HG03521 (cell line): ENCODE measurements around the gene CERT1.

ENCODE experiments used
- ATAC-seq: cut with Tn5 transposase; IDR thresholded peaks from one replicate; pipeline ENCODE4 v1.9.1; 2021; ENCODE audit warnings: mild to moderate bottlenecking, moderate library complexity; ENCODE audit not compliant: unreplicated experiment

CERT1 gene

DNA sequence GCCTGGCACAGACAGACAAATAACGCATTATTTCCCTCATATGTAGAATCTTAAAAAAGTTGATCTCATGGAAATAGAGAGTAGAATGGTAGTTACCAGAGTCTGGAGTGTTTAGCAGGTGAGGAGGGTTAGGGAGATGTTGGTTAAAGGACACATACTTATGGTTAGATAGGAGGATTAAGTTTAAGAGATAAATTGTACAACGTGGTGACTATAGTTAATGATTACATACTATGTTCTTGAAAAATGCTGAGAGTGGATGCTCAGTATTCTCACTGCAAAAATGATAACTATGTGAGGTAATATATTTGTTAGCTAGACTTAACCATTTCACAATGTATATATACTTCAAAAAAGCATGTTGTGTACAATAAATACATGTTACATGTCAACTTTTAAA, 38.0 kb downstream of the CERT1 start:
- ATAC-seq, result no peak

DNA sequence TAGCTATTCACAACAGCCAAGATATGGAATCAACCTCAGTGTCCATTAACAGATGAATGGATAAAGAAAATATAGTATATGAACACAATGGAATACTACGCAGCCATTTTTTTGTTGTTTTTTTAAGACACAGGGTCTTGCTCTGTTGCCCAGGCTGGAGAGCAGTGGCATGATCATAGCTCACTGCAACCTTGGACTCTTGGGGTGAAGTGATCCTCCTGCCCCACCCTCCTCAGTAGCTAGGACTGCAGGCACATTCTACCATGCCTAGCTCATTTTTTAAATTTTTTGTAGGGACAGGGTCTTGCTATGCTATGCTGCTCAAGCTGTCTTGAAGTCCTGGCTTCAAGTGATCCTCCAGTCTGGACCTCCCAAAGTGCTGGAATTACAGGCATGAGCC, 38.5 kb downstream of the CERT1 start:
- no peak for ATAC-seq

DNA sequence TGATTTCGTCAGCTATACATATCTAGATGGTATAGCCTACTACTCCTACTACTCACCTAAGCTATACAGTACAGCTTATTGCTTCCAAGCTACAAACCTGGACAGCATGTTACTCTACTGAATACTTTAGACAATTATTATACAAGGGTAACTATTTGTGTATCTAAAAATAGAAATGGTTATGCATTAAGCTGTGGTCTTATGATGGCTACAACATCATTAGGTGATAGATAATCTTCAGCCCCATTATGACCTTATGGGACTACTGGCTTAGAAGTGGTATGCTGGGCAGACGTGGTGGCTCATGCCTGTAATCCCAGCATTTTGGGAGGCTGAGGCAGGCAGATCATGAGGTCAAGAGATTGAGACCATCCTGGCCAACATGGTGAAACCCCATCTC, 40.2 kb downstream of the CERT1 start:
- no peak for ATAC-seq

DNA sequence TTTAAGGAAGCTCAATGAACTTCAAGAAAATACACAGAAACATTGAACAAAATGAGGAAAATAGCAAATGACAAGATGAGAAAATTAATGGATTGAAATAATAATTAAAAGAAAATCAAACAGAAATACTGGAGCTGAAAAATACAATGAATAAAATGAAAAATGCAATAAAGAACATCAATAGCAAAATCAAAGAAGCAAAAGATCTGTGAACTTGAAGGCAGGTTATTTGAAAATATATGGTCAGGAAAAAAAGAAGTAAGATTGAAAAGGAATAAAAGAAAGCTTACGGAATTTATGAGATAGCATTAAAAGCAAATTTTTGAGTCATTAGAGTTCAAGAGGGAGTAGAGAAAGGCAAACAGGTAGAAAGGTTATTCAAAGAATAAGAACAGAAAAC, 42.4 kb downstream of the CERT1 start:
- no peak for ATAC-seq

DNA sequence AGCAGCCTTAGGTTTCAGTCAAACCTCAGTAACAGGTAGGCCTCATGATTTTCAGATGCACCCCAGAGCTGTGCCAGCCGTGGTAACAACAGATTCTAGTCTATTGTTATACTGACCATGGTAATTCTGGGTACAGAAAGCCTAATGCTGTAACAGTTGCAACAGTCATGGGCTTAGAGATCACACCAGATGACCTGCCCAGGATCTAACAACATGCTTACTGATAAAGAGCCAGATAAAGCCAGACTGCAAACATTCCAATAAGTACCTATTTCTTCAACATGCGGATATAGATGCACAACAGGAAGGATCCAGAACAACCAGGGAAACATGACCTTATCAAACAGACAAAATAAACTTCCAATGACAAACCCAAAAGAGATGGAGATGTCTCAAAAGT, 42.8 kb downstream of the CERT1 start:
- ATAC-seq, result no peak

DNA sequence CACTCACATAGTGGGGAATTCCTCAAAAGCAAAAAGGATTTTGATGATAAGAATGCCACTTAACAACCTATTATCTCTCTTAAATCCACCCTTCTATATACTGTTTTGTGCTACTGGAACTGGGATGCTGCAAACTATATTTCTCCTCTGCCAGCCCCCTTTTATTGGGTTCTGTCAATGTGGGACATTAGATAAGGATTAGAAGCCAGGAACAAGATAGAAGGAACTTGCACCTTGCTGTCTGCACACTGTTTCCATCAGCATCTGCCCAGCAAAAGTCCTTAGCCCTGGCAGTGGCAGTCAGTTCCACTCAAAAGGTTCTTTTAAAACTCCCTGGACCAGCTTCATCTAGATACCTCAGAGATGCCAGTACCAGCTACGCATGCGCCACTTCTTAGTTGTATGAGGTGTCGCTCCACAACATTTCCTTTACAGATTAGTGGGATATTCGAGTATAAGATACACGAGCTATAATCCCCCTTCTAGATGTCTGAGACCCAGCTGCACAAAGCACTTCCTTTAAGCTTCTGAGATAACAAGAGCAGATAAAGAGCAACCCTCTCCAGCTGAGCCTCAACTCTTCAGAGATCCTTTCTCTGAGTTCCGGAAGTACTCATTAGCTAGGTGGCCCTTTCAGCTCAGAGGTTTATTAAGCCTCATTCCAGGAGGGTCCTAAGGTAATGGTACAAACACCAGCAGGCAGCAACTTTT, 45.3 kb downstream of the CERT1 start:
- ATAC-seq, result no peak

DNA sequence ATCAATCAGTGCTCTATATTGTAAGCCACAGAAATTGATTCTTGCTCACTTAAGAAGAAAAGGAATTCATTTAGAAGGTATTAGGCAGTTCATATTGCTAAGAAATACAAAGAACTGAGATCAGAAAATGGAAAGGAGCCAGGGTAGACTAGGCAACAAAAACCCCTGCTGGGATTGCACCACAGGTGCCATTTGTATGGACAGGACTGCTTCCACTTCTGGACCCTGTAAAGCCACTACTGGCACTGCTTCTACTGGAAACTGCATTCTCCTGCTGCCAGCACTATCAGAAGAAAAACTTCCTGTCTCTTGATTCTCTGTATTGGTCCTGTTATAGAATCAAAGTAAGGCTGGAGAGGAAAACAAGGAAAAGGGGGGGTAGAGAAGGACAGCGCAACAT, 45.9 kb downstream of the CERT1 start:
- no peak for ATAC-seq

DNA sequence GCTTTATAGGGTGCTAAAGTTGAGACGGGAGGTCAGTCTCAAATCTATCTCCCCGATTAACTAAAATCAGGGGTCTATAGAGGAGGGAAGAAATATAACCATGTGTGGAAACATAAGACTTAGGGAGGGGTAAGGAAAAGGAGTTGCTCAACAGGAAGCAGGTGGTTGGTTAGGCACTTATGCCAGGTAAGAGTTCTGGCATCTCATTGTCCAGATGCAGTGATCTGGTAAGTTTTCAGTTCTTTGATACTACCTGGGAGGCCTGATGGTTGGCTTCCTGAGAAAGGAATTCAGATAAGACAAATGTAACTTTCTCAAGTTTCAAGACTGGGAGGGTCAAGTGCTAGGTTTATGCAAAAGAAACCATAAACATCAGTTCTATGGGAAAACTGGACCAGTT, 47.7 kb downstream of the CERT1 start:
- no peak for ATAC-seq

DNA sequence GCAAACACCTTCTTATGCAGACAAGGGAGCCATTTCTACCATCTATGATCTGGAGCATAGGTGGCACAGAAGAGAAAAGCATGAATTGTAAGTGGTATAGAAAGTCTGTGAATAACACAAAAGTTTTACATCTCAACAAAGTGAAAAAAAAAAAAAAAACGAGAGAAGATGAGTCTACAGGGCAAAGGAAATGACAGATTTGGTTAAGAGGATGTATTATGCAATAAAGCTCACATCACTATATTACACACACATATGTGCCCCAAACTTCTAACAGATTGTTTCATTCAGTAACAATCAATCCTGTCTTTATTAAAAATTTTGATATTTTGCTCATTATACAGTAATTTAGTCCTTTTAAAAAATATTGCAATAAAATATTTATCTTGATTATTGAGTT, 49.8 kb downstream of the CERT1 start:
- no peak for ATAC-seq

DNA sequence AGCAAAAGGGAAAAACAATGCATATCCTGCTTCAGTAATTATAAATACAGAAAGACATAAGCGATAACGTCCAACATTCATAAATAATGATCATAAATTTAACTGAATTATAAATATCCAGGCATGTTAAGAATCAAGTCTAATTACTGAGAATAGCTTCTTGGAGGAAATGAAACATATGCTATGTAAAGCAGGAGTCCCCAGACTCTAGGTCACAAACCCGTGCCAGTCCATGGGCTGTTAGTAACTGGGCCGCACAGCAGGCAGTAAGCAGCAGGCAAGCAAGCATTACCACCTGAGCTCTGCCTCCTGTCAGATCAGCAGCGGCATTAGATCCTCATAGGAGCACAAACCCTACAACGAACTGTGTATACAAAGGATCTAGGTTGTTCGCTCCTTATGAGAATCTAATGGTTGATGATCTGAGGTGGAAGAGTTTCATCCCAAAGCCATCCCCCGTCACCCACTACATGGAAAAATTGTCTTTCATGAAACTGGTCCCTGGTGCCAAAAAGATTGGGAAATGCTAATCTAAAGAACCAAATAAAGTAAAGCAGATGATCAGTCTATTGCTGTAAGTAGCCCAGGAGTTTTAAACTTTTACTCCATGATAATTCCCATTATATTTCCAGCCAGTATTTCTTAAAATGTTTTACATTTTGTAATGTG, 50.4 kb downstream of the CERT1 start:
- no peak for ATAC-seq

DNA sequence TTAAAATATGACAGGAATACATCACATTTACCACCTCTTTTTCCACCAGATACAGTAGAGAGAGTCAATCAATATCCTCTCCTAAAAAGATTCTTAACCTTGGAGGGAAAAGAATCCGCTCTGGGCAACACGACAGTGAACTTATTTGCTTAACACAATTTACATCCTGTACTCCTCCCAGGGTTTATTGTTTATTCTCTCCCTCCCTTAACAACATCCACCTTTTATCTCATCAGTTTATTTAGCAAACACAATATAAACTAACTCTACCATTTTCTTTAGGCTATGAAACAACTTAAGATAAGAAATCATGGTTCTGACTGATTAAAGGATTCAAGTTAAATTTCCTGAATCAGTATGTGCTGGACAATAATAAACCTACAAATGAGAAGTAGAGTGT, 50.9 kb downstream of the CERT1 start:
- ATAC-seq, result no peak

DNA sequence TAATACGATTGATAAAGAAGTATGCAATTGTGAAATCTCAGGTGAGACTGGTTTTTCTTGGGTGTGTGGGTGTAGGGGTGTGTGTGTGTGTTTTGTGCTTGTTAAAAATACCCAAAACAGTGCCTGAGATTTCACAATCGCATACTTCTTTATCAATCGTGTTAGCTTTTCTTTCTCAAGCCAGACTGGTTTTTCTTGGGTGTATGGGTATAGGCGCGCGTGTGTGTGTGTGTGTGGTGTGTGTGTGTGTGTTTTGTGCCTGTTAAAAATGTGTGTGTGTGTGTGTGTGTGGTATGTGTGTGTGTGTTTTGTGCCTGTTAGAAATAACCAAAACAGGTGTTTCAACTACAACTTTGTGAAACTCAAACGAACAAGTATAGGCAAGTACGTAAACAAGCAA, 53.7 kb downstream of the CERT1 start:
- ATAC-seq, result no peak

DNA sequence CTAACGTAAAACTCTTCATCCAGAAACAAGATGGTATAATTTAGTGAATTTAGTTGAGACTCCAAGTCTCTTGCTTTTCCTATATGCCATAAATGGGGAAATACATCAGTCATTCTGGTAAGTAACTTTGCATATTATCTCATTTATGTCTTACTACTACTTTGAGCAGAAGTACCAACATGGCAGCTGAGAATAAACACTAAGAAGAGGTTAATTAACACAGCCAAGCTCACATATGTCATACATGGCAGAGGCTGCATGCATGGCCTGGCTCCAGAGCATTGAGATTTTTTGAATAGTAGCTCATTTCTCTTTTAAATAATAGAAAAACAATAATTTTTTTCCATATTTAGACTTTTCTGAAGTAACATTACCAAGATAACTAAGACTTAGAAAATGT, 54.3 kb downstream of the CERT1 start:
- ATAC-seq, result no peak

DNA sequence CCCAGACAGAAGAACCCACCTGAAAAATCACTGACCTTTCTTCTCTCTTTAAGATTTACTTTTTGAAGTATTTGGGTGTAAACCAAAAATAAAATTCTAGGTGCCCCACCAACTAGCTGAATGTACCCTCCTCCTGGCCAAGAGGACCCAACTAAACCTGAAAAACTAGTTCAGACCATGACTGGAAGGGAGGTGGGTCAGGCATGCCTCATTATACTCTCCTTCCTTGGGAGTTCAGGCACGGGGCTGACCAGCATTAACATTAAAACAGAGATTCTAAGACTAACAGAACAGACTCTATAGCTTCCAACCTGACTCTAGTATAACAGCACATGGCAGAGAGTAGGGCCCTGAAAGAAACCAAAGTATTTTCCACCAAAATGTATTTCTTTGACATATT, 61.4 kb downstream of the CERT1 start:
- ATAC-seq, result no peak

DNA sequence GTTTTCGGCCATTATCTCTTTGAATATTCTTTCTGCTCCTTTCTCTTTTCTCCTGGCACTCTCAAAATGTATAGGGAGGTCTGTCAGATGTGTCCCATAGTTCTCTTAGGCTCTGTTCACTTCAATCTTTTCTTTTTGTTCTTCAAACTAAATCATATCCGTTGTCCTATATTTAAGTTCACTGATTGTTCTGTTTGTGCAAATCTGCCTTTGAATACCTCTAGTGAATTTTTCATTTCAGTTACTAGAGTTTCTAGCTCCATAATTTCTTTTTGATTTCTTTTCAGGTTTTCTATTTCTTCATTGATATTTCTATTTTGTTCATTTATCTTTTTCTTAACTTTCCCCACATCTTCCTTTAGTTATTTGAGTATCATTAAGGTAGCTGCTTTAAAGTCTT, 65.4 kb downstream of the CERT1 start:
- no peak for ATAC-seq

DNA sequence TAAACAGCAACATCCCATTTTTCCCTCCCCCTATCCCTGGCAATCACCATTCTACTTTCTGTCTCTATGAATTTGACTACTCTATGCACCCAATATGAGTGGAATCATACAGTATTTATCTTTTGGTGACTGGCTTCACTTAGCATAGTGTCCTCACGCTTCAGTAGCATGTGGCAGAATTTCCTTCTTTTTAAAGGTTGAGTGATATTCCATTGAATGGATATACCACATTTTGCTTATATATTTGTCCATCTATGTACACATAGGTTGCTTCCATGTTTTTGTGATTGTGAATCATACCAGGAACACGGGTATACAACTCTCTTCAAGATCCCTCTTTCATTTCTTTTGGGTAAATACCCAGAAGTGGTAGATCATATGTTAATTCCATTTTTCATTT, 69.9 kb downstream of the CERT1 start:
- ATAC-seq, result no peak

DNA sequence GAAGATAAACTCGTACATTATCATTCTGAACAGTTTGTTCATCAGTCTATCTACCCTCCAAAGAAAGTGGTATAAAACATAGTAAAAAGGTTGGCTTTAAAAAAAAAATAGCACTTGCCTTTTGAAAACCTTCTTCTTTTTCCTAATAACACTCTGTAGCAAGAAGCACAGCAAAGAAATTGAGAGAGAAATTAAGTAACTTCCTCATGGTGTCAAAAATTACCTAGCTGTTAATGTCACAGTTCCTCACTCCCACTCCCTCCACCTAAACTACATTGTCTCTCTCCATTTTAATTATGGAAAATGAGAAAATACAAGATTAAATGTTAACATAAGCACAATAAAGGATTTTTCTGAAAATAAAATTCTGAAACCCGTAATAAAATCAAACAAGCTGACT, 72.2 kb downstream of the CERT1 start:
- ATAC-seq, result no peak

DNA sequence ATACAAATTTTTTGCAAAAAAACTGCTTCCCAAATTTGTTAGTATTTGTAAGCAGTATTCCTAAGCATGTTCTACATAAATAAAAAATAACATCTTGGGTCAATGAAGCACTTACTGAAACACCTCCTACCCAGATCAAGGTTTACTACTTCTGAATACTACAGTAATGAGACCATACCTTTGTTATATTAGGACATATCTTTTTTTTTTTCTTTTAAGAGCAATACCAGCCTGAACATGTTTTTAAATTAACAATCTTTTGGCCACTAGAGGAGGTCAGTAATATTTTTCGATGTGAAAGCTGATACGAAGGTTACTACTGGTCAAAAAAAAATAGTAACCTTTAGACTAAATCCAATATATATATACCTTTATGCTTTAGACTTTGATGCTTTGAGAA, 72.7 kb downstream of the CERT1 start:
- ATAC-seq, result no peak

DNA sequence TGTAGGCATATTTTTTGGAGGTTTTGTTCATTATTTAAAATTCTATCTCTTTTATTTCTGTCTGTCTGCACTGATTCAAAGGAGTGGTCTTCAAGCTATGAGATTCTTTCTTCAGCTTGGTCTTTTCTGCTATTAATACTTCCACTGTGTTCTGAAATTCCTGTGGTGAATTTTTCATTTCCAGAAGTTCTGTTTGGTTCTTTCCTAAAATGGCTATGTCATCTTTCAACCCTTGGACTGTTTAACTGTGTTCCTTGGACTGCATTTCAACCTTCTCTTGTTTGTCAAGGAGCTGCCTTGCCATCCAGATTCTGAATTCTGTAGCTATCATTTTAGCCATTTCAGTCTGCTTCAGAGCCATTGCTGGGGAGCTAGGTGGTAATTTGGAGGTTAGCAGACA, 76.3 kb downstream of the CERT1 start:
- no peak for ATAC-seq

DNA sequence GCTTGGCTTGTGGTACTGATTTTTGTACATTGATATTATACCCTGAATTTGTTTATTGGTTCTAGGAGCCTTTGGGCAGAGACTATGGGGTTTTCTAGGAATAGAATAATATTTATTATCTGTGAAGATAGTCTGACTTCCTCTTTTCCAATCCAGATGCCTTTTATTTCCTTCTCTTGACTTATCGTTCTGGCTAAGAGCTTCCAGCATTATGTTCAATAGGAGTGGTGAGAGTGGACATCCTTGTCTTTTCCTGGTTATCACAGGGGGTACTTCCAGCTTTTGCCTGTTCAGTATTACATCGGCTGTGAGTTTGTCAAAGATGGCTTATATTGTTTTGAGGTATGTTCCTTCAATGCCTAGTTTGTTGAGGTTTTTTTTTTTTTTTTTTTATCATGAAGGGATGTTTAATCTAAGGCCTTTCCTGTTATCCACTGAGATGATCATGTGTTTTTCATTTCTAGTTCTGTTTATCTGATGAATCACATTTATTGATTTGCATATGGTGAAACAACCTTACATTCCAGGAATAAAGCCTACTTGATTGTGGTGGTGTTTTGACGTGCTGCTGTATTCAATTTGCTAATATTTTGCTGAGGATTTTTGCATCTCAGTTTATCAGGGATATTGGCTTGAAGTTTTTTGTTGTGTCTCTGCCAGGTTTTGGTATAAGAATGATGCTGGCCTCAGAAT, 77.5 kb downstream of the CERT1 start:
- no peak for ATAC-seq

DNA sequence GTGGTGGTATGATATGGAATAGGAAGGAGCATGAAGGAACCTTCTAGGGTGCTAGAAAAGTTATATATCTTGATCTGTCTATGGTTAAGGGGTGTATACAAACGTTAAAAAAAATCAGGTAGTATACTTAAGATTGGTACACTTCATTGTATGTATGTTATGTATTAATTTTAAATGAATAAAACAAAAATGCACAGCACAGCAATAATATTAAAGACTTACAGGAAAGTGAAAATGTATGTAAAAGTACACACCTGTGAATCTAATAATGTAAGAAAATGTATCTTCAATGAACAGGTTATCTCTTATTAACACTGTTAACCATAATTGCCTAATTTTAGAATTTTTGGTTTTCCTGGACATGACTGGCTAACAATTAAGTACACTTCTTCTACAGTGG, 97.2 kb downstream of the CERT1 start:
- ATAC-seq, result no peak
